ENCODE results near the gene LRP6. TPM values are rescaled to one million over a fixed set of nuclear protein-coding genes. Genes with fewer than 3 reads are reported as not detected.

The LRP6 gene
- total and polyA plus RNA-seq, 2 of the 8 experiments (the other 6 are each of a cell fraction or from before 2014, with no cell fraction given), result 53.6 to 73.2 TPM

- WGBS, 2 experiments (ENCODE audit: extremely low coverage in 1 of 2, insufficient coverage in 1 of 2, insufficient read length in 1 of 2, insufficient replicate concordance in 2 of 2, low coverage in 1 of 2, low lambda C conversion rate in 2 of 2, missing lambda C conversion rate in 1 of 2), result 0% methylated on average over 1 of the region's 1 CpG; no CpG with 5 or more reads in 1 of the 2 experiments
- Histone ChIP-seq H3K79me1 (ENCODE audit: low read depth, low read length) (no peaks in the 10 kb centered on the region), H3K36me3 (ENCODE audit: control insufficient read depth in 2 of 4, insufficient read depth in 4 of 4, low read length in 3 of 4) (peaks cover 0 to 22% (median 6%) of the 10 kb centered on the region in 4 experiments; a peak in 6 of 8 replicates), H3K14ac (ENCODE audit: insufficient read length) (no peak overlapping the region), H2AFZ (ENCODE audit: low read length) (no peak overlapping the region), H3K4me2 (ENCODE audit: insufficient read depth in 1 of 2, low read depth in 2 of 2, low read length in 2 of 2) (no peak overlapping the region), H3K27me3 (replicated peaks in 1 of 4; ENCODE audit: control insufficient read depth in 3 of 4, extremely low read depth in 1 of 4, insufficient read depth in 3 of 4, low read length in 3 of 4) (no peaks in the 10 kb centered on the region), H2BK12ac (ENCODE audit: low read depth, low read length) (no peak overlapping the region), H3K56ac (replicated peaks; ENCODE audit: insufficient read length, low read depth, low read length) (no peak overlapping the region), H2BK15ac (ENCODE audit: low read length) (no peak overlapping the region), H3K79me2 (ENCODE audit: control insufficient read depth in 1 of 2, insufficient read depth in 2 of 2, low read length in 2 of 2) (peaks cover 0 to 43% of the 10 kb centered on the region in 2 experiments; a peak in 2 of 4 replicates), H4K5ac (ENCODE audit: insufficient read length, low read depth, low read length) (no peak overlapping the region), H4K8ac (ENCODE audit: extremely low read depth, insufficient read depth, low read length) (no peak overlapping the region), H2BK20ac (ENCODE audit: low read length) (no peak overlapping the region), H4K20me1 (replicated peaks in 1 of 2; ENCODE audit: control insufficient read depth in 1 of 2, insufficient read depth in 2 of 2, low read length in 2 of 2) (no peaks in the 10 kb centered on the region), H2AK5ac (ENCODE audit: low read depth, low read length) (no peak overlapping the region), H2BK5ac (ENCODE audit: low read depth, low read length) (no peak overlapping the region), H3K23me2 (ENCODE audit: low read depth, low read length) (no peaks in the 10 kb centered on the region), H3K27ac (ENCODE audit: low read depth, low read length) (no peak overlapping the region), H2BK120ac (replicated peaks; ENCODE audit: low read depth, low read length) (no peak overlapping the region), H3K4me3 (ENCODE audit: extremely low read depth in 1 of 4, insufficient read depth in 2 of 4, low read depth in 3 of 4, low read length in 4 of 4) (no peak overlapping the region), H3K23ac (ENCODE audit: insufficient read length) (no peak overlapping the region), H4K91ac (replicated peaks; ENCODE audit: insufficient read length, low read length) (no peak overlapping the region), H3K4ac (replicated peaks; ENCODE audit: insufficient read length, low read depth, low read length) (no peak overlapping the region), H3K4me1 (replicated peaks in 1 of 4; ENCODE audit: control insufficient read depth in 3 of 4, insufficient read depth in 4 of 4, low read length in 3 of 4) (no peaks in the 10 kb centered on the region), H3K18ac (ENCODE audit: extremely low read depth, low read length) (no peak overlapping the region), H3K9ac (replicated peaks in 1 of 4; ENCODE audit: extremely low read depth in 1 of 4, low read depth in 3 of 4, low read length in 3 of 4) (no peak overlapping the region), H3K9me3 (ENCODE audit: insufficient read depth in 2 of 2, low read depth in 1 of 2, low read length in 1 of 2) (no peaks in the 10 kb centered on the region)
- DNase-seq (ENCODE audit: low read depth in 1 of 2, low spot score in 2 of 2) (no peak), FAIRE-seq (no peak)
- CTCF ChIA-PET (ENCODE audit: partially characterized antibody), result interaction anchor here (0.7 kb wide), 1 partner anchor 148 kb away, joined by 3 read pairs; no protein-coding TSS in a partner anchor
- POLR2A ChIA-PET (ENCODE audit: partially characterized antibody), result interaction anchor here (1.4 kb wide), 1 partner anchor 10 kb away, joined by 6 read pairs; no protein-coding TSS in a partner anchor
- no peak for TF ChIP-seq SP1 (IDR thresholded peaks at IDR 0.05; ENCODE audit: low read depth, low read length)
- no peak for TF ChIP-seq RXRA (IDR thresholded peaks at IDR 0.05; ENCODE audit: insufficient read depth, low read depth, low read length)
- no peak for TF ChIP-seq SIRT6 (IDR thresholded peaks at IDR 0.05; ENCODE audit: low read length)
- TF ChIP-seq BCL11A (IDR thresholded peaks at IDR 0.05; ENCODE audit: low read depth in 2 of 2, low read length in 2 of 2), result no peak
- TF ChIP-seq GTF2F1 (IDR thresholded peaks at IDR 0.05; ENCODE audit: borderline replicate concordance, low read depth, low read length), result no peak
- TF ChIP-seq KDM4A (IDR thresholded peaks at IDR 0.05; ENCODE audit: low read depth, low read length, severe bottlenecking), result no peak
- no peak for TF ChIP-seq TAF1 (IDR thresholded peaks at IDR 0.05; ENCODE audit: low read depth, low read length)
- no peak for TF ChIP-seq KDM1A (IDR thresholded peaks at IDR 0.05; ENCODE audit: borderline replicate concordance, low read length)
- TF ChIP-seq RFX5 (IDR thresholded peaks at IDR 0.05; ENCODE audit: borderline replicate concordance, low read depth, low read length), result no peak
- no peak for TF ChIP-seq CBX5 (IDR thresholded peaks at IDR 0.05; ENCODE audit: low read depth, low read length)
- no peak for TF ChIP-seq NANOG (IDR thresholded peaks at IDR 0.05; ENCODE audit: insufficient read depth, low read depth, low read length, poor library complexity, severe bottlenecking)
- TF ChIP-seq EZH2 (IDR thresholded peaks at IDR 0.05; ENCODE audit: low read depth, low read length, severe bottlenecking), result no peak
- TF ChIP-seq YY1 (IDR thresholded peaks at IDR 0.05; ENCODE audit: low read depth, low read length), result no peak
Measured at GRCh38 chr12:12180136-12180535, 86.7 kb downstream of the LRP6 start.

Measured in H1 (cell line).